Neural cell (in vitro differentiated cells): ENCODE measurements around the gene TPGS1. TPM values are rescaled to one million over a fixed set of nuclear protein-coding genes. Genes with fewer than 3 reads are reported as not detected.

Source experiments
- H2AFZ ChIP-seq: fragments of 200-600, 300-800 bp; sonication (generic), shearing (Covaris generic); 2 replicates; pipeline ENCODE4 v1.6.0; 2014; ENCODE audit warnings: low read depth, mild to moderate bottlenecking, antibody characterized with exemption, low read length, moderate library complexity
- H3F3A ChIP-seq: fragments of 200-600 bp; shearing (Covaris generic); 2 replicates; pipeline ENCODE4 v1.6.1; 2016; ENCODE audit warnings: mild to moderate bottlenecking, moderate library complexity, mixed read lengths, antibody characterized with exemption, low read length; ENCODE audit not compliant: insufficient read depth, poor library complexity, severe bottlenecking
- H3K27ac ChIP-seq: fragments of 200-600, 300-800 bp; sonication (generic), shearing (Covaris generic); 2 replicates; pipeline ENCODE4 v1.5.1; 2014; ENCODE audit warnings: mild to moderate bottlenecking, low read length, moderate library complexity
- H3K27me3 ChIP-seq: fragments of 300-800, 200-600 bp; sonication (generic), shearing (Covaris generic); 2 replicates; pipeline ENCODE4 v1.6.0; 2014; ENCODE audit warnings: mild to moderate bottlenecking, low read depth, low read length, moderate library complexity; ENCODE audit not compliant: insufficient read depth
- H3K36me3 ChIP-seq: fragments of 300-800, 200-600 bp; sonication (generic), shearing (Covaris generic); 2 replicates; pipeline ENCODE4 v1.5.1; 2014; ENCODE audit warnings: mild to moderate bottlenecking, antibody characterized with exemption, low read length, moderate library complexity; ENCODE audit not compliant: insufficient read depth
- H3K4me2 ChIP-seq: fragments of 300-800, 200-600 bp; sonication (generic), shearing (Covaris generic); 2 replicates; pipeline ENCODE4 v1.6.0; 2014; ENCODE audit warnings: mild to moderate bottlenecking, low read length
- H3K4me3 ChIP-seq: fragments of 300-800, 200-600 bp; sonication (generic), shearing (Covaris generic); 2 replicates; pipeline ENCODE4 v1.5.1; 2014; ENCODE audit warnings: mild to moderate bottlenecking, low read length, moderate library complexity
- H3K79me2 ChIP-seq: fragments of 200-600 bp; shearing (Covaris generic); replicated peaks from 2 replicates; pipeline ENCODE4 v1.6.0; 2014; ENCODE audit warnings: mild to moderate bottlenecking, low read length, moderate library complexity; ENCODE audit not compliant: insufficient read depth
- H3K9ac ChIP-seq: fragments of 300-800, 200-600 bp; sonication (generic), shearing (Covaris generic); 2 replicates; pipeline ENCODE4 v1.6.1; 2016; ENCODE audit warnings: mild to moderate bottlenecking, low read length, mixed read lengths
- H3K9me2 ChIP-seq: fragments of 200-600 bp; shearing (Covaris generic); 2 replicates; pipeline ENCODE4 v1.6.1; 2016; ENCODE audit warnings: mild to moderate bottlenecking, low read length, mixed read lengths; ENCODE audit not compliant: insufficient read depth
- H3K9me3 ChIP-seq: fragments of 200-600, 300-800 bp; sonication (generic), shearing (Covaris generic); 2 replicates; pipeline ENCODE4 v1.6.1; 2016; ENCODE audit warnings: mild to moderate bottlenecking, mixed run types, low read length, moderate library complexity, mixed read lengths
- H4K20me1 ChIP-seq: fragments of 200-600 bp; shearing (Covaris generic); 2 replicates; pipeline ENCODE4 v1.6.1; 2016; ENCODE audit warnings: mild to moderate bottlenecking, mixed run types; ENCODE audit not compliant: insufficient read depth
- CTCF ChIP-seq: fragments of 450-650 bp; IDR thresholded peaks from 2 replicates; pipeline ENCODE4 v1.5.1; 2014; ENCODE audit warnings: antibody characterized with exemption, mild to moderate bottlenecking, moderate library complexity; ENCODE audit not compliant: poor library complexity, severe bottlenecking
- EP300 ChIP-seq: fragments of 450-650 bp; conservative IDR thresholded peaks from 2 replicates; pipeline ENCODE4 v1.6.1; 2014; ENCODE audit warnings: antibody characterized with exemption, mild to moderate bottlenecking, moderate library complexity; ENCODE audit not compliant: poor library complexity, severe bottlenecking
- EZH2 ChIP-seq: fragments of 200-600, 300-800 bp; shearing (Covaris generic), sonication (generic); IDR thresholded peaks from 2 replicates; pipeline ENCODE4 v1.6.1; 2014; ENCODE audit warnings: antibody characterized with exemption, low read length, borderline replicate concordance, mild to moderate bottlenecking; ENCODE audit not compliant: insufficient read depth, poor library complexity, severe bottlenecking
- MXI1 ChIP-seq: fragments of 450-650 bp; conservative IDR thresholded peaks from 2 replicates; pipeline ENCODE4 v1.6.1; 2014; ENCODE audit warnings: antibody characterized with exemption, mild to moderate bottlenecking; ENCODE audit not compliant: poor library complexity, severe bottlenecking
- POLR2AphosphoS5 ChIP-seq: IDR thresholded peaks from 2 replicates; pipeline ENCODE4 v1.6.1; 2012
- RAD21 ChIP-seq: fragments of 450-650 bp; conservative IDR thresholded peaks from 2 replicates; pipeline ENCODE4 v1.6.1; 2014; ENCODE audit warnings: antibody characterized with exemption, mild to moderate bottlenecking, moderate library complexity
- SMC3 ChIP-seq: fragments of 450-650 bp; conservative IDR thresholded peaks from 2 replicates; pipeline ENCODE4 v1.6.1; 2014; ENCODE audit warnings: antibody characterized with exemption, mild to moderate bottlenecking, moderate library complexity; ENCODE audit not compliant: poor library complexity
- TAF1 ChIP-seq: IDR thresholded peaks from 2 replicates; pipeline ENCODE4 v1.6.1; 2012; ENCODE audit warnings: low read depth
- polyA plus RNA-seq: library from polyadenylated mRNA; depleted of rRNA; stranded (reverse); fragments of >200 nt; gene quantifications from 2 replicates; pipeline ENCODE4 v1.2.3, GENCODE V29; 2014
- TF ChIP-seq, protein P1 (sequence below): IDR thresholded peaks from 2 replicates; pipeline ENCODE4 v1.6.1; 2012; ENCODE audit warnings: borderline replicate concordance

Gene TPGS1
- polyA plus RNA-seq, 1 donor from 2014 or later, result 79.6 TPM

DNA sequence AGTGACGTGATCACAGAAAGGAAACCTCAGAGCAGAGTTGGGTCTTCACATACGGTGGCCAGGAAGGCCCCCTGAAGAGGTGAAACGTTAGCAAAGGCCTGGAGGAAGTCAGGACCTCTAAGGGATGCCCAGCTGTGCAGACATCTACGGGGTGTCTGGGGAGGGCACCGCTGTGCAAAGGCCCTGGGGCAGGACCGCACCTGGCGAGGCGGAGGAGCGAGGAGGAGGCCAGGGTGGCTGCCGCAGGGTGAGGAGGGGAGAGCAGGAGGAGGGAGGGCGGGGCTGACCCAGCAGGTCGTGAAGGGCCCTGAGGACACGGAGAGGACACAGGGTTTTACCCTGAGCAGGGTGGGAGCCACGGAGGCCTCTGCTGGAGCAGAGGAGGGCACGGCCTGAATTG, 22.8 kb upstream of the TPGS1 start:
- peaks cover 2% of the 10 kb centered on the region for H3K9me3 ChIP-seq
- H3K4me3 ChIP-seq, result no peak overlapping the region
- no peaks in the 10 kb centered on the region for H3F3A ChIP-seq
- no peaks in the 10 kb centered on the region for H3K36me3 ChIP-seq
- no peak overlapping the region for H3K4me2 ChIP-seq
- H3K79me2 ChIP-seq, result no peaks in the 10 kb centered on the region
- H3K9me2 ChIP-seq, result no peaks in the 10 kb centered on the region
- no peaks in the 10 kb centered on the region for H4K20me1 ChIP-seq
- no peak overlapping the region for H2AFZ ChIP-seq
- H3K27me3 ChIP-seq, result no peaks in the 10 kb centered on the region
- H3K27ac ChIP-seq, result peak overlapping the region; percentile 24
- no peak for TF ChIP-seq TAF1
- TF ChIP-seq, protein P1, sequence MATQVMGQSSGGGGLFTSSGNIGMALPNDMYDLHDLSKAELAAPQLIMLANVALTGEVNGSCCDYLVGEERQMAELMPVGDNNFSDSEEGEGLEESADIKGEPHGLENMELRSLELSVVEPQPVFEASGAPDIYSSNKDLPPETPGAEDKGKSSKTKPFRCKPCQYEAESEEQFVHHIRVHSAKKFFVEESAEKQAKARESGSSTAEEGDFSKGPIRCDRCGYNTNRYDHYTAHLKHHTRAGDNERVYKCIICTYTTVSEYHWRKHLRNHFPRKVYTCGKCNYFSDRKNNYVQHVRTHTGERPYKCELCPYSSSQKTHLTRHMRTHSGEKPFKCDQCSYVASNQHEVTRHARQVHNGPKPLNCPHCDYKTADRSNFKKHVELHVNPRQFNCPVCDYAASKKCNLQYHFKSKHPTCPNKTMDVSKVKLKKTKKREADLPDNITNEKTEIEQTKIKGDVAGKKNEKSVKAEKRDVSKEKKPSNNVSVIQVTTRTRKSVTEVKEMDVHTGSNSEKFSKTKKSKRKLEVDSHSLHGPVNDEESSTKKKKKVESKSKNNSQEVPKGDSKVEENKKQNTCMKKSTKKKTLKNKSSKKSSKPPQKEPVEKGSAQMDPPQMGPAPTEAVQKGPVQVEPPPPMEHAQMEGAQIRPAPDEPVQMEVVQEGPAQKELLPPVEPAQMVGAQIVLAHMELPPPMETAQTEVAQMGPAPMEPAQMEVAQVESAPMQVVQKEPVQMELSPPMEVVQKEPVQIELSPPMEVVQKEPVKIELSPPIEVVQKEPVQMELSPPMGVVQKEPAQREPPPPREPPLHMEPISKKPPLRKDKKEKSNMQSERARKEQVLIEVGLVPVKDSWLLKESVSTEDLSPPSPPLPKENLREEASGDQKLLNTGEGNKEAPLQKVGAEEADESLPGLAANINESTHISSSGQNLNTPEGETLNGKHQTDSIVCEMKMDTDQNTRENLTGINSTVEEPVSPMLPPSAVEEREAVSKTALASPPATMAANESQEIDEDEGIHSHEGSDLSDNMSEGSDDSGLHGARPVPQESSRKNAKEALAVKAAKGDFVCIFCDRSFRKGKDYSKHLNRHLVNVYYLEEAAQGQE, result no peak
- TF ChIP-seq EZH2, result no peak
- TF ChIP-seq RAD21, result no peak
- TF ChIP-seq POLR2AphosphoS5, result no peak
- no peak for TF ChIP-seq EP300
- TF ChIP-seq CTCF, result no peak
- no peak for TF ChIP-seq MXI1
- TF ChIP-seq SMC3, result no peak
- no peak overlapping the region for H3K9ac ChIP-seq

DNA sequence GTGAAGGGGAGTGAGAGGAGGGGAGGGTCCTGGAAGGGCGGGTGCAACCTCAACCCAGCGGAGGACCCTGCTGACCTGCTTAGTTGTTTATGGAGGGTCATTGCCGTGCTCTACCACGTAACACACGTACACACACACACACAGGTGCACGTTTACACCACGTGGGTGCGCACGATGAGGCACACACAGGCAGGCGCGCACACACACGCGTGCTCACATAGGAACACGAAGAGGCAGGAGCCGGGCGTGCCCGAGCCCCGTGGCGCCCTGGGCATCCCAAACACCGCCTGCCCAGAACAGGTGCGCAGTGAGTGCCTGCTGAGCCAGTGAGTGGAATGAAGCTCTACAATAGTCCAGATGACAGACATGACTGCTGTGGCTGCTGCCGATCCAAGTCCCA, 22.2 kb upstream of the TPGS1 start:
- H3K79me2 ChIP-seq, result no peaks in the 10 kb centered on the region
- H3K4me2 ChIP-seq, result no peak overlapping the region
- peaks cover 2% of the 10 kb centered on the region for H3K9me3 ChIP-seq
- H3K36me3 ChIP-seq, result no peaks in the 10 kb centered on the region
- H3K9ac ChIP-seq, result no peak overlapping the region
- TF ChIP-seq, protein P1, result no peak
- TF ChIP-seq EZH2, result no peak
- no peak for TF ChIP-seq POLR2AphosphoS5
- no peak for TF ChIP-seq TAF1
- TF ChIP-seq EP300, result no peak
- no peak for TF ChIP-seq SMC3
- TF ChIP-seq RAD21, result no peak
- no peak for TF ChIP-seq CTCF
- no peak for TF ChIP-seq MXI1
- H3K27me3 ChIP-seq, result no peaks in the 10 kb centered on the region
- no peaks in the 10 kb centered on the region for H3K9me2 ChIP-seq
- H3K27ac ChIP-seq, result no peak overlapping the region
- H4K20me1 ChIP-seq, result no peaks in the 10 kb centered on the region
- H2AFZ ChIP-seq, result no peak overlapping the region
- H3F3A ChIP-seq, result no peaks in the 10 kb centered on the region
- H3K4me3 ChIP-seq, result no peak overlapping the region
